Measurements from ENCODE around the gene ZG16. TPM values are rescaled to one million over a fixed set of nuclear protein-coding genes. Genes with fewer than 3 reads are reported as not detected.

ZG16 gene
- total RNA-seq, 1 donor from 2014 or later: not detected

Other genes starting within 250 kb of the ZG16 start
- gene SPN, start 115.0 kb upstream of the ZG16 start, total RNA-seq (ENCODE audit: unreplicated experiment): 1.5 TPM
- 30.4 TPM for gene QPRT, start 99.1 kb upstream of the ZG16 start, total RNA-seq (ENCODE audit: unreplicated experiment)
- gene C16orf54, start 32.3 kb upstream of the ZG16 start, total RNA-seq (ENCODE audit: unreplicated experiment): not detected
- gene KIF22, start 12.5 kb downstream of the ZG16 start, total RNA-seq (ENCODE audit: unreplicated experiment): 40.7 TPM
- 407 TPM for gene MAZ, start 28.3 kb downstream of the ZG16 start, total RNA-seq (ENCODE audit: unreplicated experiment)
- gene PRRT2, start 33.9 kb downstream of the ZG16 start, total RNA-seq (ENCODE audit: unreplicated experiment): 15.0 TPM
- 38.6 TPM for gene PAGR1, start 37.9 kb downstream of the ZG16 start, total RNA-seq (ENCODE audit: unreplicated experiment)
- 2.0 TPM for gene MVP, start 42.2 kb downstream of the ZG16 start, total RNA-seq (ENCODE audit: unreplicated experiment)
- 85.0 TPM for gene CDIPT, start 85.0 kb downstream of the ZG16 start, total RNA-seq (ENCODE audit: unreplicated experiment)
- 34.2 TPM for gene SEZ6L2, start 121.3 kb downstream of the ZG16 start, total RNA-seq (ENCODE audit: unreplicated experiment)
- 3.0 TPM for gene ASPHD1, start 122.2 kb downstream of the ZG16 start, total RNA-seq (ENCODE audit: unreplicated experiment)
- 25.8 TPM for gene KCTD13, start 148.0 kb downstream of the ZG16 start, total RNA-seq (ENCODE audit: unreplicated experiment)
- gene TMEM219, start 183.8 kb downstream of the ZG16 start, total RNA-seq (ENCODE audit: unreplicated experiment): 217 TPM
- gene TAOK2, start 195.6 kb downstream of the ZG16 start, total RNA-seq (ENCODE audit: unreplicated experiment): 178 TPM
- 5.2 TPM for gene HIRIP3, start 217.4 kb downstream of the ZG16 start, total RNA-seq (ENCODE audit: unreplicated experiment)
- 94.4 TPM for gene INO80E, start 218.0 kb downstream of the ZG16 start, total RNA-seq (ENCODE audit: unreplicated experiment)
- gene DOC2A, start 232.8 kb downstream of the ZG16 start, total RNA-seq (ENCODE audit: unreplicated experiment): 7.4 TPM
- not detected for gene C16orf92, start 244.9 kb downstream of the ZG16 start, total RNA-seq (ENCODE audit: unreplicated experiment)

Measured in endothelial cell (in vitro differentiated cells).